H1 (cell line): ENCODE measurements around the gene ZPBP2. TPM values are rescaled to one million over a fixed set of nuclear protein-coding genes. Genes with fewer than 3 reads are reported as not detected.

Source experiments
- EGR1 ChIP-seq: IDR thresholded peaks from 2 replicates; pipeline ENCODE4 v1.6.1; 2011; ENCODE audit warnings: low read depth, low read length, borderline replicate concordance
- EZH2 ChIP-seq: fragments of 200-600 bp; sonication (generic); IDR thresholded peaks from 2 replicates; pipeline ENCODE4 v1.7.1; 2012; ENCODE audit warnings: low read depth, mild to moderate bottlenecking, moderate library complexity, low read length, inconsistent platforms; ENCODE audit not compliant: severe bottlenecking
- JUN ChIP-seq: IDR thresholded peaks from 2 replicates; pipeline ENCODE4 v1.6.1; 2011; ENCODE audit warnings: low read depth, mild to moderate bottlenecking, improper control_type of control experiment, low read length
- JUND ChIP-seq: IDR thresholded peaks from 2 replicates; pipeline ENCODE4 v1.6.1; 2011; ENCODE audit warnings: mild to moderate bottlenecking, improper control_type of control experiment, low read length
- PHF8 ChIP-seq: fragments of 200-600 bp; sonication (generic); conservative IDR thresholded peaks from 2 replicates; pipeline ENCODE4 v1.7.1; 2012; ENCODE audit warnings: low read depth, mild to moderate bottlenecking, inconsistent platforms, low read length, moderate library complexity
- SP4 ChIP-seq: IDR thresholded peaks from 2 replicates; pipeline ENCODE4 v1.6.1; 2012; ENCODE audit warnings: low read length, inconsistent platforms
- TAF7 ChIP-seq: optimal IDR thresholded peaks from 2 replicates; pipeline ENCODE3; 2011; ENCODE audit warnings: low read depth, mild to moderate bottlenecking, inconsistent platforms, low read length, moderate library complexity, borderline replicate concordance
- TEAD4 ChIP-seq: IDR thresholded peaks from 2 replicates; pipeline ENCODE4 v1.6.1; 2012; ENCODE audit warnings: low read depth, low read length, inconsistent platforms, mixed read lengths
- USF2 ChIP-seq: IDR thresholded peaks from 2 replicates; pipeline ENCODE4 v1.6.1; 2011; ENCODE audit warnings: low read length, improper control_type of control experiment
- polyA plus RNA-seq, 7 experiments: library from polyadenylated mRNA; depleted of rRNA in 3 of 7; stranded (reverse) in 5 of 7; unstranded in 2 of 7; fragments of >200 nt in 5 of 7; fragments of 200-250 nt in 2 of 7; gene quantifications; 1 replicate in 5 of 7; 2 replicates in 1 of 7; 4 replicates in 1 of 7; pipeline versions ENCODE4 v1.2.1 to v1.2.3, GENCODE V29; 2011 to 2013; ENCODE audit warnings: missing spikeins in 2 of 7, mixed read lengths in 2 of 7
- total RNA-seq: library from RNA; stranded (reverse); fragmentation: NEBNext Ultra II Directional; extraction: Animal tissue kit (Norgen Biotek cat#: 25700); gene quantifications from 2 replicates; pipeline ENCODE4 v1.2.1, GENCODE V29; 2021
- TF ChIP-seq, protein P1 (sequence below): fragments of 300-600 bp; sonication (generic); IDR thresholded peaks from 2 replicates; pipeline ENCODE4 v1.7.1; 2012; ENCODE audit warnings: low read length, moderate library complexity, mild to moderate bottlenecking, inconsistent platforms; ENCODE audit not compliant: insufficient replicate concordance

ZPBP2 gene
- total and polyA plus RNA-seq, 2 of the 8 experiments (the other 6 are each of a cell fraction or from before 2014, with no cell fraction given) = not detected

DNA sequence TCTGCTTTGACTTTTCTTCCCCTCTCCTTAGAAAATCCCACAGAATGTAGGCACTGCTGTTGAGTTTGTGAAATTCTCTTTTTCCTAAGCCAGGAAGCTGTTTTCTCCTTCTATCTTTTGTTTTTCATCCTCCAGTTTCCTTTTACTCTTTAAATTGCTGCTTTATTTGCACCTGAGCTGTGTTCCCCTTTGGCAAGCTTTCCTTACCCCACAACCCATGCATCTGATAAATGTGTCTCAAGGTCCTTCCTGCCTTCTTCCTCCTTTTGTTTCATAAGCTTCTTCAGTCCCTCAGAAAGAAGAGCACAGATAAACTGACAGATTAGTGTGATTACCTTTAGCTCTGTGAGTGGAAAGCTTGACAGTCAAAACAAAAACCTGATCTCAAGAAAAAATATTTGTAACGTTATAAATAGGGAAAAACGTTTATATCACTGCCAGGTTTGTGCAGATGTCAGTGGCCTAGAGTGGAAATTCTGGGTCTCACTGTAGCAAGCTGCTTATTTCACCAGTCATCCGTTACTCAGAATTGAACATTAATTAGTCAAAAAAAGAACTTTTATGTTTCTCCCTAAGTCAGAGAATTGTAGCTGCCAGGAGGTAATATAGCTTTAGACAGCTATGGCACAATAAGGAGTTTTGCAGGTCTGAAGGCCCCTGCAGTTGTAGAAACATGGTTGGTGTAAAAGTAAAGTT lies 26.8 kb downstream of the ZPBP2 start (continued):
- TF ChIP-seq, protein P1, sequence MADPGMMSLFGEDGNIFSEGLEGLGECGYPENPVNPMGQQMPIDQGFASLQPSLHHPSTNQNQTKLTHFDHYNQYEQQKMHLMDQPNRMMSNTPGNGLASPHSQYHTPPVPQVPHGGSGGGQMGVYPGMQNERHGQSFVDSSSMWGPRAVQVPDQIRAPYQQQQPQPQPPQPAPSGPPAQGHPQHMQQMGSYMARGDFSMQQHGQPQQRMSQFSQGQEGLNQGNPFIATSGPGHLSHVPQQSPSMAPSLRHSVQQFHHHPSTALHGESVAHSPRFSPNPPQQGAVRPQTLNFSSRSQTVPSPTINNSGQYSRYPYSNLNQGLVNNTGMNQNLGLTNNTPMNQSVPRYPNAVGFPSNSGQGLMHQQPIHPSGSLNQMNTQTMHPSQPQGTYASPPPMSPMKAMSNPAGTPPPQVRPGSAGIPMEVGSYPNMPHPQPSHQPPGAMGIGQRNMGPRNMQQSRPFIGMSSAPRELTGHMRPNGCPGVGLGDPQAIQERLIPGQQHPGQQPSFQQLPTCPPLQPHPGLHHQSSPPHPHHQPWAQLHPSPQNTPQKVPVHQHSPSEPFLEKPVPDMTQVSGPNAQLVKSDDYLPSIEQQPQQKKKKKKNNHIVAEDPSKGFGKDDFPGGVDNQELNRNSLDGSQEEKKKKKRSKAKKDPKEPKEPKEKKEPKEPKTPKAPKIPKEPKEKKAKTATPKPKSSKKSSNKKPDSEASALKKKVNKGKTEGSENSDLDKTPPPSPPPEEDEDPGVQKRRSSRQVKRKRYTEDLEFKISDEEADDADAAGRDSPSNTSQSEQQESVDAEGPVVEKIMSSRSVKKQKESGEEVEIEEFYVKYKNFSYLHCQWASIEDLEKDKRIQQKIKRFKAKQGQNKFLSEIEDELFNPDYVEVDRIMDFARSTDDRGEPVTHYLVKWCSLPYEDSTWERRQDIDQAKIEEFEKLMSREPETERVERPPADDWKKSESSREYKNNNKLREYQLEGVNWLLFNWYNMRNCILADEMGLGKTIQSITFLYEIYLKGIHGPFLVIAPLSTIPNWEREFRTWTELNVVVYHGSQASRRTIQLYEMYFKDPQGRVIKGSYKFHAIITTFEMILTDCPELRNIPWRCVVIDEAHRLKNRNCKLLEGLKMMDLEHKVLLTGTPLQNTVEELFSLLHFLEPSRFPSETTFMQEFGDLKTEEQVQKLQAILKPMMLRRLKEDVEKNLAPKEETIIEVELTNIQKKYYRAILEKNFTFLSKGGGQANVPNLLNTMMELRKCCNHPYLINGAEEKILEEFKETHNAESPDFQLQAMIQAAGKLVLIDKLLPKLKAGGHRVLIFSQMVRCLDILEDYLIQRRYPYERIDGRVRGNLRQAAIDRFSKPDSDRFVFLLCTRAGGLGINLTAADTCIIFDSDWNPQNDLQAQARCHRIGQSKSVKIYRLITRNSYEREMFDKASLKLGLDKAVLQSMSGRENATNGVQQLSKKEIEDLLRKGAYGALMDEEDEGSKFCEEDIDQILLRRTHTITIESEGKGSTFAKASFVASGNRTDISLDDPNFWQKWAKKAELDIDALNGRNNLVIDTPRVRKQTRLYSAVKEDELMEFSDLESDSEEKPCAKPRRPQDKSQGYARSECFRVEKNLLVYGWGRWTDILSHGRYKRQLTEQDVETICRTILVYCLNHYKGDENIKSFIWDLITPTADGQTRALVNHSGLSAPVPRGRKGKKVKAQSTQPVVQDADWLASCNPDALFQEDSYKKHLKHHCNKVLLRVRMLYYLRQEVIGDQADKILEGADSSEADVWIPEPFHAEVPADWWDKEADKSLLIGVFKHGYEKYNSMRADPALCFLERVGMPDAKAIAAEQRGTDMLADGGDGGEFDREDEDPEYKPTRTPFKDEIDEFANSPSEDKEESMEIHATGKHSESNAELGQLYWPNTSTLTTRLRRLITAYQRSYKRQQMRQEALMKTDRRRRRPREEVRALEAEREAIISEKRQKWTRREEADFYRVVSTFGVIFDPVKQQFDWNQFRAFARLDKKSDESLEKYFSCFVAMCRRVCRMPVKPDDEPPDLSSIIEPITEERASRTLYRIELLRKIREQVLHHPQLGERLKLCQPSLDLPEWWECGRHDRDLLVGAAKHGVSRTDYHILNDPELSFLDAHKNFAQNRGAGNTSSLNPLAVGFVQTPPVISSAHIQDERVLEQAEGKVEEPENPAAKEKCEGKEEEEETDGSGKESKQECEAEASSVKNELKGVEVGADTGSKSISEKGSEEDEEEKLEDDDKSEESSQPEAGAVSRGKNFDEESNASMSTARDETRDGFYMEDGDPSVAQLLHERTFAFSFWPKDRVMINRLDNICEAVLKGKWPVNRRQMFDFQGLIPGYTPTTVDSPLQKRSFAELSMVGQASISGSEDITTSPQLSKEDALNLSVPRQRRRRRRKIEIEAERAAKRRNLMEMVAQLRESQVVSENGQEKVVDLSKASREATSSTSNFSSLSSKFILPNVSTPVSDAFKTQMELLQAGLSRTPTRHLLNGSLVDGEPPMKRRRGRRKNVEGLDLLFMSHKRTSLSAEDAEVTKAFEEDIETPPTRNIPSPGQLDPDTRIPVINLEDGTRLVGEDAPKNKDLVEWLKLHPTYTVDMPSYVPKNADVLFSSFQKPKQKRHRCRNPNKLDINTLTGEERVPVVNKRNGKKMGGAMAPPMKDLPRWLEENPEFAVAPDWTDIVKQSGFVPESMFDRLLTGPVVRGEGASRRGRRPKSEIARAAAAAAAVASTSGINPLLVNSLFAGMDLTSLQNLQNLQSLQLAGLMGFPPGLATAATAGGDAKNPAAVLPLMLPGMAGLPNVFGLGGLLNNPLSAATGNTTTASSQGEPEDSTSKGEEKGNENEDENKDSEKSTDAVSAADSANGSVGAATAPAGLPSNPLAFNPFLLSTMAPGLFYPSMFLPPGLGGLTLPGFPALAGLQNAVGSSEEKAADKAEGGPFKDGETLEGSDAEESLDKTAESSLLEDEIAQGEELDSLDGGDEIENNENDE = no peak
- no peak for TF ChIP-seq EZH2
- no peak for TF ChIP-seq EGR1
- TF ChIP-seq USF2 = no peak
- no peak for TF ChIP-seq JUND
- no peak for TF ChIP-seq SP4
- TF ChIP-seq TEAD4 = no peak
- TF ChIP-seq TAF7 = no peak
- no peak for TF ChIP-seq PHF8
- TF ChIP-seq JUN = no peak
